ENCODE measurements around the gene TXNRD2.
A peak's percentile ranks its signal among the peaks of the same experiment; 100 is the strongest.

The TXNRD2 gene

GRCh38 chr22:19966908-19967750, 25.5 kb upstream of the TXNRD2 start:
- DNase-seq (ENCODE audit: low spot score) = no peak

DNA sequence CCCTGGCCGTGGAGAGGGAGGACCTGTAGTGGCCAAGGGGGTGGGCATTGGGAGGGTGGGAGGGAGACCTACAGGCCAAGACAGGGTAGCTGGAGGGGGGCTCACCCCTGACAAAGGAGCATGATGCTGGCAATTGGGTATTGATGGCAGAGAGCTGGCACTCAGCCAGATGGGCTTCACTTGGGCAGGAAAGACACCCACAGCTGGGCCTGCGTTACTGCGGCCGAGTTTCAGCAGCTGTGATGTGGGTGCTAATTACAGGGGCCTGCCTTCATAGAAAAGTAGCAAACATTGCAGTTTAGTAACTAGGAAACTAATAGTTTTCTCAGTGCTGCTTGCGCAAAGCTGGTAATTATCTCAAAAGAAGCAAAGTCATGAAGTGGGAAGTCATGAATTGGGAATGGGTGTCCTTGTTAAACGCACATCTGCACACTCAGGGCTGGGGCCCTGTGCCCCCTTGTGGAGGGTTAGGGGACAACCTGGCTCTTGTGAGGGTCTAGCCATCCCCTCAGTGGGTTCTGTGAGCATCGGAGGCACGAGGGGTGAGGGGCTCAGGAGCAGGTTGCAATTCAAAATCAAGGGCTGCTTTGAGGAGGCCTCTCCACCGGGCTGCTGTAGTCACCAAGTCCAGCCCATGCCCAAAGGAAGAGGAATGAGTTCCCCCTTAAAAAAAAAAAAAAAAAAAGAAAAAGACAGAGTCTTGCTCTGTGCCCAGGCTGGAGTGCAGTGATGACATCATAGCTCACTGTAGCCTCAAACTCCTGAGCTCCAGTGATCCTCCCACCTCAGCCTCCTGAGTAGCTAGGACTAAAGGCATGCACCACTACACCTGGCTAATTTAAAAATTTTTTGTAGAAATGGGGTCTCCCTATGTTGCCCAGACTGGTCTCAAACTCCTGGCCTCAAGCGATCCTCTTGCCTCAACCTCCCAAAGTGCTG, 24.4 kb upstream of the TXNRD2 start:
- DNase-seq (ENCODE audit: low spot score) = no peak

DNA sequence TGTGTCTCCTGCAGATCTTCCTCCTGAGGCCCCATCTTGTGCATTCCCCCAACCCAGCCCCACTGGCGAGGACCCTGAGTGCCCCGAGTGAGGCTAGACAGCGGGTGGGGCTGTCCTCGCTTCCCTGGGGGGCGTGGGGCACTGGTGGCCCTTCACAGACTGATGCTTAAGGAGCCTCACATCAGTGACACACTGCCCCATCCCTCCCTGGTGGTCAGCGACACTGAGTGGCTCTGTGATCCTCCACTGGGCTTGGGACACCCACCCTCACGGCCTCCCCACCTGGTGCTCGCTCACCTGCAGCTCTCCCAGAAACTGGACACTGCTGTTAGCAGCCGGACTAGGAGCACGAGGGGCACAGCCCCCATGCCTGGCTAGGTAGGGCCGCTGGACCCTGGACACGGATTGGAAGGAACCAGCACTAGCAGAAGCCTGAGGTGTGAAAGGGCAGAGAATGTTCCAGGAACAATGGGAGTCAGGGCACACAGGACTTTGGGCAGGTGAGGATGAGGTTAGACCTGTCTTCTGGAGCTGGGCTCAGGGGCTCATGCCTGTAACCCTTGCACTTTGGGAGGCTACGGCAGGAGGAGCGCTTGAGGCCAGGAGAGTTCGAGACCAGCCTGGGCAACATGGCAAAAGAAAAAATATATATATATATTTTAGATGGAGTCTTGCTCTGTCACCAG, 23.2 kb upstream of the TXNRD2 start:
- no peak for DNase-seq (ENCODE audit: low spot score)

GRCh38 chr22:19963863-19964642, 22.4 kb upstream of the TXNRD2 start:
- no peak for DNase-seq (ENCODE audit: low spot score)

DNA sequence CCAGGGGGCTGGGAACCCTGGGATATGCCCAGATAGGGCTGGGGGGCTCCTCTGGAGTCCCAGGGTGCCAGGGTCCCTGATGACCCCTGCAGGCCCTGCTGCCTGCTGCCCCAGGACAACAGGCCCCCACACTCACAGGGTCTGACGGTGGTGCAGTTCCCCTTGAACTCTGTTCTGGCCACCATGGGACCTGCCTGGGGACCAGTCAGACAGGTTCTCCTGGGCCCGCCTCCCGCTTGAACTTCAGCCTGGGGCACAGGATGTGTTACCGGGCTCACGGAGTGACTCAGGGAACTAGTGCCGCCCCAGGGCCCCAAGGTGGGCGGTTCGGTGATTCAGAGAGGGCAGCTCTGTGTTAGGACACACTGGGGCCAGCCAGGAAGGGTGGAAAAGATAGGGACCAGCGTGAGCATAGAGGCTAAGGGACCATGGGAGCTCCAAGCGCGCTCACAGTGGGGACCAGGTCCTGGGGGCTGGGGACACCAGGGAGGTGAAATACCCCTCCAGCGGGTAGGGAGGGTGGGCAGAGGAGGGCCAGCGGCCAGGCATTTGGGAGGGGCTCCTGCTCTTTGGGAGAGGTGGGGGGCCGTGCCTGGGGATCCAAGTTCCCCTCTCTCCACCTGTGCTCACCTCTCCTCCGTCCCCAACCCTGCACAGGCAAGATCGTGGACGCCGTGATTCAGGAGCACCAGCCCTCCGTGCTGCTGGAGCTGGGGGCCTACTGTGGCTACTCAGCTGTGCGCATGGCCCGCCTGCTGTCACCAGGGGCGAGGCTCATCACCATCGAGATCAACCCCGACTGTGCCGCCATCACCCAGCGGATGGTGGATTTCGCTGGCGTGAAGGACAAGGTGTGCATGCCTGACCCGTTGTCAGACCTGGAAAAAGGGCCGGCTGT, 21.5 kb upstream of the TXNRD2 start:
- DNase-seq (ENCODE audit: low spot score) = no peak

GRCh38 chr22:19962246-19962908, 20.8 kb upstream of the TXNRD2 start:
- DNase-seq (ENCODE audit: low spot score) = peak; percentile 37

DNA sequence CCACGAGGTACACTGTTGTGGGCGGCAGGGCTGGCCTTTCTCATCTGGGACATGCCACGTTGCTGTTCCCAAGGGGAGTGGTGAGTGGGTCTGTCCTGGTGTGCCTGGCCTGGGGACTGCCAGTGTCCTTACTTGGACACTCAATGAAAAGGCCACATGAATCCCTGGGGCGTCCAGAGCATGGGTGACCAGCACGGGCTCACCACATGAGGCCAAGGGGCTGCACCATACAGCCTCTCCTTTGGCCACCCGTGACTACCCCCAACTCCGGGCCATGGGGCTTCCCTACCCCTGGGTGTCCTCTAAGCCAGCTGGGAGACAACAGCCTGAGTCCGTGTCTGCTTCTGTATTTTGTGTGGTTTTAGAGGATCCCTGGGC, 20.2 kb upstream of the TXNRD2 start:
- DNase-seq (ENCODE audit: low spot score) = no peak

DNA sequence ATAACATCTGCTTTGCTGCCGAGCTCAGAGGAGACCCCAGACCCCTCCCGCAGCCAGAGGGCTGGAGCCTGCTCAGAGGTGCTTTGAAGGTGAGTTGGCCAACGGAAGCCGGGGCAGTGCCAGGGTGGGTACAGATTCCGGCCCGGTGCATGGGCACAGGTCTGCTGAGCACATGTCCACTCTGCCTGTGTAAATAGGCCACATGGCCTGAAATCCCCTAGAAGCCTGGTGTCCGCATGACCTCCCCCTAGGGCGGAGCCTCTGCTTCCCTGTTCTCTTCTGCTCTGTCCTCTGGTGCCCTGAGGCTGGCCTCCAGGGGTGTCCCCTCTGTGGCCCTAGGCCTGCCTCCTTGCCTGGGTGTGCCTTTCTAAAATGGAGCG, 19.6 kb upstream of the TXNRD2 start:
- DNase-seq (ENCODE audit: low spot score) = no peak

DNA sequence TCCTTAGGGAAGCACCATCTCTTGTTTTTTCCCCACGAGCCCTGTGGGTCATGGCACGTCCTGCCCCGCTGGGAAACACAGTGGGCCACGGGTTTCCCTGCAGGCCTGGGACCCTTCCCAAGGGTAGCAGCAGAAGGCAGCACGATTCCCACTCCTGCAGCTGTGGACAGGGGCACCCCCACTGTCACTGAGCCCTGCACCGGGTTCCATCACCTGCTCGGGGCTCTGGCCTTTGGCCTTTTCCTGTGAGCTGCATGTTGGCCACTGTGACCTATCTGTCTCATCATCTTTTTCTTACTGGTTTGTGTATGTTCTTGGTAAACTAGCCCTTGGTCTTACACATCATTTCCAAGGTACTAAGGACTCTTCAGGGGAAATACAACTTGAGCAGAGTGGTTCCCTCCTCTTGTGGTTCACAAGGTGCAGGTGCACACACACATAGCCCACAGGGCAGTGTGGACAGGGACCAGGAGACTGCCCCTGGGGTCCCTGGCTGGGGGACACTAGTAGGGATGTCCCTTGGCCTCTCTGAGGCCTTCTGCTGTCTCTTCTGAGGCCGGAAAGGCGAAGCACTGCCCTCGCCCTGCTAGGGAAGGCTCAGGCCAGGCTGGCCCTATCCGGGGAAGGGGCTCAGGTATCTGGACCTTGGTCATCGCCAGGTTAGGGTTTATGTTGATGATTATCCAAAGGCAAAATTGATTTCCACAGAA, 19.0 kb upstream of the TXNRD2 start:
- no peak for DNase-seq (ENCODE audit: low spot score)

GRCh38 chr22:19959587-19960490, 18.2 kb upstream of the TXNRD2 start:
- no peak for DNase-seq (ENCODE audit: low spot score)

DNA sequence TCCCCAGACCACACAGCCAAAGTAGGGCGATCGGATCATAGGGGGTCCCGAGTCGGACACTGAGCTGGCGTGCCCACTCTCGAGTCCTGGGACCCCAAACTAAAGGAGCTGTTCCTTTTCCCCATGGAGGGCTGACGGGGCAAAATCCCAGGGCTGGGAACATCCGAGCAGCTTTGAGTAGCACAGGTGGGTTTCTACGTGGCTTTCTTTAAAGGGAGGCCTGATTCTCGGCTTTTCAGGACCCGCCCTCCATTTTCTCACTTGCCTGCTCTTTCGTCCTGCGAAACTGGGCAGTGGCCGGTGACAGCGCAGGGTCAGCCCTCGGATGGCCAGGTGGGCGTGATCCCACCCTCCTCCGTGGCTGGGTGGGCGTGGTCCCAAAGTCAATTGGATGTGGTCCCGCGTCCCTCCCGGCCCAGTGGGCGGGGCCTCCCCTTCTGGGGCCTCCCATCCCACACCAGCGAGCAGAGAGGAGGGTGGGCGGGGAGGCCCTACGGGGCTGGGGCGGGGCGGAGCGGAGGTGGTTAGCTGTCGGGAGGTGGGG, 17.5 kb upstream of the TXNRD2 start:
- DNase-seq (ENCODE audit: low spot score) = no peak

- DNase-seq (ENCODE audit: low spot score) = no peak
These were observed 16.7 kb upstream of the TXNRD2 start for GRCh38 chr22:19958083-19959042.

DNA sequence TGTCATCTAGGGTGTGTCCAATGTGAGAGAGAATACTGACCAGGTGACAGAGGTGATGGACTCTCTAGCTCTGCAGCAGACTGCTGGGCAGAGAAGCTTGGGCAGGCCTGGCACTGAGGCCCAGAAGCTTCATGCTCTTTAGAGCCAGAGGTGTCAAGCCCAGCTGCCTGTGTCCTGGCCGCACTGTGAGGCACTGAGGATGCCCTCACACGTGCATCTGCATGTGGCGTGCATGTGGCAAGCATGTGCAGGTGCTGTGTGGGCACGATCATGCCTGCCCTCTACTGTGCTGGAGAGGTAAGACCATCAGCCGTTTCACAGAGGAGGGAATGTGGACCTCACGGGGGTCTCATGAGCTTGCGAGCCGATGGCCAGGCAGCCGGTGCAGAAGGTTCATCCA, 15.8 kb upstream of the TXNRD2 start:
- no peak for DNase-seq (ENCODE audit: low spot score)

- no peak for DNase-seq (ENCODE audit: low spot score)
These were observed 13.9 kb upstream of the TXNRD2 start for GRCh38 chr22:19955241-19956128.

- DNase-seq (ENCODE audit: low spot score) = no peak
These were observed 9.7 kb upstream of the TXNRD2 start for GRCh38 chr22:19951346-19951745.

Measured in CD4-positive, alpha-beta T cell treated with Interleukin-2 at 100 ng/mL for 4 hours (primary cell).